Effector CD8-positive, alpha-beta T cell (primary cell): ENCODE data around the gene ELAVL4.

Experiments
- DNase-seq: peaks from one replicate; lab custom pipeline; 2025; lab: John Stamatoyannopoulos, UW

ELAVL4 gene

DNA sequence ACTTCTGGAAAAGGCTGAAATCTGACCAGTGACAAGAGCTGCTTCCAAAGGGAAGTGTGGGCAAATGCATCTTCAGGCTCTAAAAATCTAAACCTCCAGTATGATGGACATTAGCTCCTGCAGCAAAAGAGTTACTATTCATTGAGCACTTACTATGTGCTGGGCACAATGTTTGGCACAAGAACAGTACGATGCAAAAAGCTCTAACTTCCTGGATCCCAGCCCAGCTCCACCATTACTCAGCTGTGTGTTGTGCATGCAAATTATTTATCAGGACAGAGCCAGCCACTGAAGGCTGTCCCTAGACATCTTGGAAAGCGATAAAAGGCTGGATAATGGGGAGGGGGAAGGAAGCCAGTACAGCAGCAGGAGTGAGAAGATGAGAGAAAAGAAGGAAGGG, 143.5 kb downstream of the ELAVL4 start:
- no peak for DNase-seq
